HG03520 (cell line): ENCODE data around the gene PKD1.

ENCODE experiments used
- ATAC-seq: cut with Tn5 transposase; IDR thresholded peaks from one replicate; pipeline ENCODE4 v1.9.1; 2021; ENCODE audit warnings: mild to moderate bottlenecking, moderate library complexity; ENCODE audit not compliant: unreplicated experiment

Gene PKD1

GRCh38 chr16:2090777-2091546, 44.7 kb downstream of the PKD1 start:
- ATAC-seq, result no peak

GRCh38 chr16:2090481-2090776, 45.3 kb downstream of the PKD1 start:
- ATAC-seq, result no peak

GRCh38 chr16:2089706-2090480, 45.8 kb downstream of the PKD1 start:
- no peak for ATAC-seq

GRCh38 chr16:2088759-2089358, 46.8 kb downstream of the PKD1 start:
- ATAC-seq, result no peak

- no peak for ATAC-seq
These were observed 47.7 kb downstream of the PKD1 start for GRCh38 chr16:2087748-2088631.

- ATAC-seq, result no peak
These were observed 48.6 kb downstream of the PKD1 start for GRCh38 chr16:2086812-2087747.

- ATAC-seq, result no peak
These were observed 49.5 kb downstream of the PKD1 start for GRCh38 chr16:2086106-2086742.

GRCh38 chr16:2085669-2086068, 50.0 kb downstream of the PKD1 start:
- no peak for ATAC-seq

GRCh38 chr16:2084895-2085625, 50.6 kb downstream of the PKD1 start:
- no peak for ATAC-seq

GRCh38 chr16:2083876-2084780, 51.6 kb downstream of the PKD1 start:
- ATAC-seq, result no peak

GRCh38 chr16:2083409-2083808, 52.3 kb downstream of the PKD1 start:
- ATAC-seq, result no peak

GRCh38 chr16:2082983-2083364, 52.7 kb downstream of the PKD1 start:
- no peak for ATAC-seq

GRCh38 chr16:2082171-2082982, 53.3 kb downstream of the PKD1 start:
- no peak for ATAC-seq

GRCh38 chr16:2081201-2082084, 54.3 kb downstream of the PKD1 start:
- ATAC-seq, result no peak

GRCh38 chr16:2079991-2080390, 55.7 kb downstream of the PKD1 start:
- ATAC-seq, result no peak

GRCh38 chr16:2079311-2079800, 56.3 kb downstream of the PKD1 start:
- ATAC-seq, result no peak
